ENCODE measurements around the gene MEMO1. TPM values are rescaled to one million over a fixed set of nuclear protein-coding genes. Genes with fewer than 3 reads are reported as not detected.
"Not testable (repeated sequence)": the region's sequence is repeated elsewhere in the genome, so short reads cannot be mapped to it uniquely, and the experiment has no call there.

The MEMO1 gene
- total and polyA plus RNA-seq, 4 donors: 30.7 to 38.5 (median 32.2) TPM

DNA sequence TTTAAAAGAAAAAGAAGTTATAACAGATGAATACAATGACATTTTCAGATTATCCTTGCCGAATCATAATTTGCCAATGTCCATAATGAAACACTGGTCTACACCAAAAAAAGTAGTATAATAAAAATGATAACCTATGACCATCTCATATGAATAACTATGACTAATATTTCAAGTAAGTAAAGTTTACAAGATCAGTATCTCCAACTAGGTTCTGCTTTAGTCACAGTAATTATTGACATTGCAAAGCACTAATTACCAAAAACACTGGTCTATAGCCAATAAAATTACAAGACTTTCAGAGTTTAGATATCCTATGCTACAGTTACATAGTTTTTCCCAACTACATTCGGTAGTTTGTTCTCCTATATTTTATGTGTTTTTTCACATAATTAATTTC, 136.7 kb downstream of the MEMO1 start:
- Histone ChIP-seq H3K4me1 (ENCODE audit: control insufficient read depth in 5 of 5, insufficient read depth in 5 of 5, low read length in 5 of 5) (peaks cover 0 to 1% (median 0%) of the 10 kb centered on the region in 5 donors), H3K36me3 (ENCODE audit: control insufficient read depth in 4 of 4, insufficient read depth in 4 of 4, low read length in 4 of 4) (peaks cover 0 to 2% (median 0%) of the 10 kb centered on the region in 4 donors), H3K27me3 (ENCODE audit: control insufficient read depth in 3 of 3, insufficient read depth in 3 of 3, low read length in 2 of 3) (no peaks in the 10 kb centered on the region), H3K4me3 (no peak overlapping the region), H3K27ac (ENCODE audit: low read depth in 1 of 2, low read length in 1 of 2) (no peak overlapping the region), H3K9ac (ENCODE audit: insufficient read depth in 1 of 2, low read length in 2 of 2) (no peak overlapping the region), H3K9me3 (ENCODE audit: control insufficient read depth in 4 of 4, insufficient read depth in 3 of 4, low read length in 3 of 4) (no peaks in the 10 kb centered on the region)
- DNase-seq: no peak
- TF ChIP-seq, protein P1, sequence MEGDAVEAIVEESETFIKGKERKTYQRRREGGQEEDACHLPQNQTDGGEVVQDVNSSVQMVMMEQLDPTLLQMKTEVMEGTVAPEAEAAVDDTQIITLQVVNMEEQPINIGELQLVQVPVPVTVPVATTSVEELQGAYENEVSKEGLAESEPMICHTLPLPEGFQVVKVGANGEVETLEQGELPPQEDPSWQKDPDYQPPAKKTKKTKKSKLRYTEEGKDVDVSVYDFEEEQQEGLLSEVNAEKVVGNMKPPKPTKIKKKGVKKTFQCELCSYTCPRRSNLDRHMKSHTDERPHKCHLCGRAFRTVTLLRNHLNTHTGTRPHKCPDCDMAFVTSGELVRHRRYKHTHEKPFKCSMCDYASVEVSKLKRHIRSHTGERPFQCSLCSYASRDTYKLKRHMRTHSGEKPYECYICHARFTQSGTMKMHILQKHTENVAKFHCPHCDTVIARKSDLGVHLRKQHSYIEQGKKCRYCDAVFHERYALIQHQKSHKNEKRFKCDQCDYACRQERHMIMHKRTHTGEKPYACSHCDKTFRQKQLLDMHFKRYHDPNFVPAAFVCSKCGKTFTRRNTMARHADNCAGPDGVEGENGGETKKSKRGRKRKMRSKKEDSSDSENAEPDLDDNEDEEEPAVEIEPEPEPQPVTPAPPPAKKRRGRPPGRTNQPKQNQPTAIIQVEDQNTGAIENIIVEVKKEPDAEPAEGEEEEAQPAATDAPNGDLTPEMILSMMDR (IDR thresholded peaks at IDR 0.05; ENCODE audit: control extremely low read depth, extremely low read depth): no peak
- ATAC-seq (ENCODE audit: insufficient read depth, low FRiP score): no peak
- 89 to 94% methylated on average over 2 of the region's 2 CpGs for WGBS, 2 donors

GRCh38 chr2:31865215-31865614, 145.6 kb downstream of the MEMO1 start:
- Histone ChIP-seq H3K27me3 (ENCODE audit: control insufficient read depth in 3 of 3, insufficient read depth in 3 of 3, low read length in 2 of 3) (no peaks in the 10 kb centered on the region), H3K9ac (ENCODE audit: insufficient read depth in 1 of 2, low read length in 2 of 2) (no peak overlapping the region), H3K4me1 (ENCODE audit: control insufficient read depth in 5 of 5, insufficient read depth in 5 of 5, low read length in 5 of 5) (peaks cover 0 to 3% (median 0%) of the 10 kb centered on the region in 5 donors), H3K9me3 (ENCODE audit: control insufficient read depth in 4 of 4, insufficient read depth in 3 of 4, low read length in 3 of 4) (no peaks in the 10 kb centered on the region), H3K27ac (ENCODE audit: low read depth in 1 of 2, low read length in 1 of 2) (no peak overlapping the region), H3K4me3 (no peak overlapping the region), H3K36me3 (ENCODE audit: control insufficient read depth in 4 of 4, insufficient read depth in 4 of 4, low read length in 4 of 4) (peaks cover 0 to 1% (median 0%) of the 10 kb centered on the region in 4 donors)
- no peak for DNase-seq
- TF ChIP-seq, protein P1 (IDR thresholded peaks at IDR 0.05; ENCODE audit: control extremely low read depth, extremely low read depth): no peak
- ATAC-seq (ENCODE audit: insufficient read depth, low FRiP score): no peak

GRCh38 chr2:31863867-31864266, 146.9 kb downstream of the MEMO1 start:
- Histone ChIP-seq H3K27me3 (ENCODE audit: control insufficient read depth in 3 of 3, insufficient read depth in 3 of 3, low read length in 2 of 3) (no peaks in the 10 kb centered on the region), H3K4me3 (no peak overlapping the region), H3K9me3 (ENCODE audit: control insufficient read depth in 4 of 4, insufficient read depth in 3 of 4, low read length in 3 of 4) (no peaks in the 10 kb centered on the region), H3K36me3 (ENCODE audit: control insufficient read depth in 4 of 4, insufficient read depth in 4 of 4, low read length in 4 of 4) (peaks cover 0 to 1% (median 0%) of the 10 kb centered on the region in 4 donors), H3K4me1 (ENCODE audit: control insufficient read depth in 5 of 5, insufficient read depth in 5 of 5, low read length in 5 of 5) (peaks cover 0 to 3% (median 0%) of the 10 kb centered on the region in 5 donors), H3K27ac (ENCODE audit: low read depth in 1 of 2, low read length in 1 of 2) (no peak overlapping the region), H3K9ac (ENCODE audit: insufficient read depth in 1 of 2, low read length in 2 of 2) (no peak overlapping the region)
- 96 to 99% methylated on average over 3 of the region's 3 CpGs for WGBS, 2 donors
- TF ChIP-seq, protein P1 (IDR thresholded peaks at IDR 0.05; ENCODE audit: control extremely low read depth, extremely low read depth): no peak
- ATAC-seq (ENCODE audit: insufficient read depth, low FRiP score): no peak
- DNase-seq: no peak

DNA sequence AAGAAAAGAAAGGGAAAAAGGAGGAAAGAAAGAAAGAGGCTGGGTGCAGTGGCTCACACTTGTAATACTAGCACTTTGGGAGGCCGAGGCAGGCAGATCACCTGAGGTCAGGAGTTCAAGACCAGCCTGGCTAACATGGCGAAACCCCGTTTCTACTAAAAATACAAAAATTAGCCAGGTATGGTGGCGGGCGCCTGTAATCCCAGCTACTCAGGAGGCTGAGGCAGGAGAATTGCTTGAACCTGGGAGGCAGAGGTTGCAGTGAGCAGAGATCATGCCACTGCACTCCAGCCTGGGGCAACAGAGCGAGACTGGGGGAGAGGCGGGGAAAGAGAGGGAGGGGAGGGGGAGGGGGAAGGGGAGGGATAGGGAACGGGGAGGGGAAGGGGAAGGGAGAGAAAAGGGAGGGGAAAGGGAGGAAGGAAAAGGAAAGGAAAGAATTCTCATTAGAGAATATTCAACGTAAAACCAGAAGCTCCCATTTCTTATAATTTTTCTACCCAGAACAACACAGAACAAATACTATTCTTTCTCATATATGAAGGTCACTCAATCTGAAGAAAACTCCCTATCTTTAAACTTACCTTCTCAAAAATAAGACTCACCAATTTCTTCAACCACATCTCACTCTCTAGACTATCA, 147.7 kb downstream of the MEMO1 start:
- not testable (repeated sequence) for ATAC-seq (ENCODE audit: insufficient read depth, low FRiP score)

More for the DNA sequence above, 147.7 kb downstream of the MEMO1 start:
- not testable (repeated sequence) for H3K36me3 ChIP-seq (ENCODE audit: control insufficient read depth in 4 of 4, insufficient read depth in 4 of 4, low read length in 4 of 4); H3K4me3 ChIP-seq; H3K27me3 ChIP-seq (ENCODE audit: control insufficient read depth in 3 of 3, insufficient read depth in 3 of 3, low read length in 2 of 3); DNase-seq; H3K27ac ChIP-seq (ENCODE audit: low read depth in 1 of 2, low read length in 1 of 2); H3K4me1 ChIP-seq (ENCODE audit: control insufficient read depth in 5 of 5, insufficient read depth in 5 of 5, low read length in 5 of 5); H3K9me3 ChIP-seq (ENCODE audit: control insufficient read depth in 4 of 4, insufficient read depth in 3 of 4, low read length in 3 of 4); H3K9ac ChIP-seq (ENCODE audit: insufficient read depth in 1 of 2, low read length in 2 of 2)
- 87 to 93% methylated on average over 7 to 9 of the region's 9 CpGs for WGBS, 2 donors
